OCI-LY3 (cell line): Measurements from ENCODE around the gene ADORA1.

Experiments
- EZH2phosphoT487 ChIP-seq: fragments of 200-600 bp; shearing (Covaris generic); IDR thresholded peaks from 2 replicates; pipeline ENCODE4 v1.6.1; 2018; ENCODE audit warnings: antibody characterized with exemption, mixed run types, low read depth
- TF ChIP-seq, protein P1 (sequence below): fragments of 200-600, 300-600 bp; sonication (generic); IDR thresholded peaks from 2 replicates; pipeline ENCODE4 v1.5.1; 2014; ENCODE audit warnings: antibody characterized with exemption, low read length, low read depth

DNA sequence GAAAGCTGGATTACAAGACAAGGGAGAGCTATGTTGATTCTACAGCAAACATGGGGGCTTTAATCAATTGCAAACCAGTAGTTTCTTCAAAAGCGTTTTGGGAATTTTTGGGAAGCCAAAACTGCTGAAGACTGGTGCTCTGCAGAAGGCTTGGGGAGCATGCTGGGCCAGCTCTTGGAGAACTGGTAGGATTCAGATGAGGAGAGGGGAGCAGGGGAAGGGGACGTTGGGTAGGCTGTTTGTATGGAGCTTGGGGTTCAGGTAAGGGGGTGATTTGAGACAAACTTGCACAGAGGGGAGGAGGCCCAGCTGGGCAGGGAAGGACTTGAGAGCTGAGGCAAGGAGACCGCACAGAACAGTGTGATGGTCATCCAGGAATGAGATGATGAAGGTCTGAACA is 39.1 kb upstream of the ADORA1 start:
- TF ChIP-seq, protein P1, sequence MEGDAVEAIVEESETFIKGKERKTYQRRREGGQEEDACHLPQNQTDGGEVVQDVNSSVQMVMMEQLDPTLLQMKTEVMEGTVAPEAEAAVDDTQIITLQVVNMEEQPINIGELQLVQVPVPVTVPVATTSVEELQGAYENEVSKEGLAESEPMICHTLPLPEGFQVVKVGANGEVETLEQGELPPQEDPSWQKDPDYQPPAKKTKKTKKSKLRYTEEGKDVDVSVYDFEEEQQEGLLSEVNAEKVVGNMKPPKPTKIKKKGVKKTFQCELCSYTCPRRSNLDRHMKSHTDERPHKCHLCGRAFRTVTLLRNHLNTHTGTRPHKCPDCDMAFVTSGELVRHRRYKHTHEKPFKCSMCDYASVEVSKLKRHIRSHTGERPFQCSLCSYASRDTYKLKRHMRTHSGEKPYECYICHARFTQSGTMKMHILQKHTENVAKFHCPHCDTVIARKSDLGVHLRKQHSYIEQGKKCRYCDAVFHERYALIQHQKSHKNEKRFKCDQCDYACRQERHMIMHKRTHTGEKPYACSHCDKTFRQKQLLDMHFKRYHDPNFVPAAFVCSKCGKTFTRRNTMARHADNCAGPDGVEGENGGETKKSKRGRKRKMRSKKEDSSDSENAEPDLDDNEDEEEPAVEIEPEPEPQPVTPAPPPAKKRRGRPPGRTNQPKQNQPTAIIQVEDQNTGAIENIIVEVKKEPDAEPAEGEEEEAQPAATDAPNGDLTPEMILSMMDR, result no peak
- TF ChIP-seq EZH2phosphoT487, result no peak
